Progenitor cell of endocrine pancreas (in vitro differentiated cells): Measurements from ENCODE around the gene PIP5K1C. TPM values are rescaled to one million over a fixed set of nuclear protein-coding genes. Genes with fewer than 3 reads are reported as not detected.

ENCODE experiments used
- DNase-seq: peaks from one replicate; pipeline ENCODE4 v3.0.0; 2021; ENCODE audit warnings: low spot score; ENCODE audit not compliant: unreplicated experiment
- H3K27ac Mint-ChIP-seq: 2 replicates; pipeline ENCODE4 v1.8.0; 2021; ENCODE audit warnings: mild to moderate bottlenecking, moderate library complexity, mixed read lengths
- H3K27me3 Mint-ChIP-seq: 2 replicates; pipeline ENCODE4 v1.8.0; 2021; ENCODE audit warnings: mixed read lengths
- H3K36me3 Mint-ChIP-seq: 2 replicates; pipeline ENCODE4 v1.8.0; 2022; ENCODE audit warnings: mixed read lengths; ENCODE audit not compliant: insufficient read depth
- H3K4me1 Mint-ChIP-seq: 2 replicates; pipeline ENCODE4 v1.8.0; 2021; ENCODE audit warnings: low read depth, mixed read lengths
- H3K4me3 Mint-ChIP-seq: 2 replicates; pipeline ENCODE4 v1.8.0; 2021; ENCODE audit warnings: low read depth, mild to moderate bottlenecking, moderate library complexity, mixed read lengths
- H3K9me3 Mint-ChIP-seq: 2 replicates; pipeline ENCODE4 v1.8.0; 2021; ENCODE audit warnings: low read depth, mixed read lengths
- CTCF ChIP-seq: fragments of 200-600 bp; sonication (generic); IDR thresholded peaks from one replicate; pipeline ENCODE4 v1.5.0; 2021; ENCODE audit warnings: antibody characterized with exemption, mild to moderate bottlenecking; ENCODE audit not compliant: unreplicated experiment
- total RNA-seq: library from RNA; stranded (reverse); gene quantifications from 2 replicates; pipeline ENCODE4 v1.2.1, GENCODE V29; 2021

PIP5K1C gene
- total RNA-seq, 1 donor from 2014 or later, result 51.7 TPM

GRCh38 chr19:3684817-3685410, 15.4 kb downstream of the PIP5K1C start:
- Mint-ChIP-seq H3K27ac (no peak overlapping the region), H3K4me3 (no peak overlapping the region), H3K27me3 (no peaks in the 10 kb centered on the region), H3K9me3 (no peaks in the 10 kb centered on the region), H3K36me3 (peaks cover 13% of the 10 kb centered on the region), H3K4me1 (peaks cover 5% of the 10 kb centered on the region)
- TF ChIP-seq CTCF, result no peak
- DNase-seq, result no peak

GRCh38 chr19:3684054-3684816, 16.0 kb downstream of the PIP5K1C start:
- no peak for TF ChIP-seq CTCF
- Mint-ChIP-seq H3K4me1 (peaks cover 5% of the 10 kb centered on the region), H3K27me3 (no peaks in the 10 kb centered on the region), H3K27ac (peak overlapping the region; percentile 45), H3K9me3 (no peaks in the 10 kb centered on the region), H3K36me3 (peaks cover 13% of the 10 kb centered on the region), H3K4me3 (no peak overlapping the region)
- DNase-seq, result no peak

GRCh38 chr19:3683405-3684053, 16.7 kb downstream of the PIP5K1C start:
- H3K36me3 Mint-ChIP-seq, result peaks cover 13% of the 10 kb centered on the region
- DNase-seq, result no peak
- TF ChIP-seq CTCF, result no peak
- H3K27me3 Mint-ChIP-seq, result no peaks in the 10 kb centered on the region
- H3K4me3 Mint-ChIP-seq, result no peak overlapping the region
- H3K27ac Mint-ChIP-seq, result no peak overlapping the region
- no peaks in the 10 kb centered on the region for H3K9me3 Mint-ChIP-seq
- H3K4me1 Mint-ChIP-seq, result peaks cover 5% of the 10 kb centered on the region

GRCh38 chr19:3682741-3683404, 17.4 kb downstream of the PIP5K1C start:
- TF ChIP-seq CTCF, result no peak
- peaks cover 13% of the 10 kb centered on the region for H3K36me3 Mint-ChIP-seq
- H3K4me3 Mint-ChIP-seq, result no peak overlapping the region
- H3K9me3 Mint-ChIP-seq, result no peaks in the 10 kb centered on the region
- no peak overlapping the region for H3K27ac Mint-ChIP-seq
- DNase-seq, result no peak
- H3K27me3 Mint-ChIP-seq, result no peaks in the 10 kb centered on the region
- H3K4me1 Mint-ChIP-seq, result peaks cover 4% of the 10 kb centered on the region

GRCh38 chr19:3682286-3682685, 18.0 kb downstream of the PIP5K1C start:
- no peaks in the 10 kb centered on the region for H3K27me3 Mint-ChIP-seq
- no peak for DNase-seq
- H3K27ac Mint-ChIP-seq, result no peak overlapping the region
- no peak overlapping the region for H3K4me3 Mint-ChIP-seq
- peaks cover 2% of the 10 kb centered on the region for H3K4me1 Mint-ChIP-seq
- TF ChIP-seq CTCF, result no peak
- no peaks in the 10 kb centered on the region for H3K9me3 Mint-ChIP-seq
- peaks cover 13% of the 10 kb centered on the region for H3K36me3 Mint-ChIP-seq
